CD4-positive, alpha-beta T cell treated with Interleukin-10 for 1 hour (primary cell): ENCODE data around the gene ZNF813.

ENCODE experiments used
- DNase-seq: peaks from one replicate; pipeline ENCODE4 v3.0.0-alpha.2; 2020

Gene ZNF813

GRCh38 chr19:53521373-53522202, 54.1 kb downstream of the ZNF813 start:
- DNase-seq, result no peak

DNA sequence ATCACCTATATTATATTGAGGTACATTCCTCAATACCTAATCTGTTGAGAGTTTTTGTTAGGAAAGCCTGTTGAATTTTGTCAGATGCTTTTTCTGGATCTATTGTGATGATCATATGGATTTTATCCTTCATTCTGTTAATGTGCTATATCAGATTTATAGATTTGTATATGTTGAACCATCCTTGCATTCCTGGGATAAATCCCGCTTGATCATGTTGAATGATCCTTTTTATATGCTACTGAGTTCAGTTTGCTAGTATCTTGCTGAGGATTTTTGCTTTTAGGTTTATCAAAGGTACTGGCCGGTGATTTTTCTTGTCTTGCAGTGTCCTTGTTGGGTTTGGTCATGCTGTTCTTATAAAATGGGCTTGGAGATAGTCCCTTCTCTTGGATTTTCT, 58.4 kb downstream of the ZNF813 start:
- DNase-seq, result no peak

GRCh38 chr19:53530622-53531021, 63.1 kb downstream of the ZNF813 start:
- no peak for DNase-seq

DNA sequence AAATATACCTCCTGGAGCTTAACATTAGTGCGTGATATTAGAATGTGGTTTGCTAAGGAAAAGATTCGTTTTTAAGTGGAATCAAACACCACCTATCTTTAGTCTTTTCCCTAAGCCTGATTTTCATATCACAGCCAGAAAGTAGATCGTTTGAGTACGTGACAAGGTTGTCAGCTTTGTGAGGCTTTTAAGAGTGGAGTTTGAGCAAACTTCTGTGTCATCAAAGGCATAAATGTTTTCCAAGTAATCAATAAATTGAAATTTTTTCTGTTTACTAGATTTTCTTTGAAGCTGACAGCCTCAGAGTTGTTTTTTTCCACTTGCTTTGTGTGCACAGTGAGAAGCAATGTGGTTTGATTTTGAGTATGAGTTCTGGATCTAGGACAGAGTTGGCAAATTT, 63.9 kb downstream of the ZNF813 start:
- DNase-seq, result no peak

DNA sequence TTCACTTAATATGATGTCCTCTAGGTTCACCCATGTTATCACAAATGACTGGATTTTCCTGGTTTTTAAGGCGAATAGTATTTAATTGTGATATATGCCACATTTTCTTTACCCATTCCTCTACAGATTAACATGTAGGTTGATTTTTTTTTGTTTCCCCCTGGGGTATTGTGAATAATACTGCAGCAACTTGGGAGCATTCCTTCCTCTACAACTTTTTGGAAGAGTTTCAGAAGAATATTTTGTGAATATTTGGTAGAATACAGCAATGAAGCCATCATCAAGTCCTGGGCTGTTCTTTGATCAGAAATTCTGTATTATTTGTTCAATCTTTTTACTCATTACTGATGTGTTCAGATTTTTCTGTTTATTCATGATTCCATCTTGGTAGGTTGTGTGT, 64.8 kb downstream of the ZNF813 start:
- DNase-seq, result no peak

DNA sequence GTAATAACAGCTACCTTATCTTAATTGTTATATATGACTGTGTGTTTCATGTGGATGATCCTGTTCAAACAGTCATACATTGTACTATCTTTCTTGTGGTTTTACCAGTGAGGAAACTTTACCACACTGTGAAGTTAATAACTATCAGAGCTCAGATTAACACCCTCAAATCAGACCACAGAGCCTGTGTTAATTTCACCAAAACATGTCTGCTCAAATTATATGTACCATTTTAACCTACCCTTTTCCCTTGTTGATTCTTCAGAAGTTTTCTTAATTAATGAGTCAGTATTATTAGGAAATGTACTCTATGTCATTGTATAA, 68.7 kb downstream of the ZNF813 start:
- DNase-seq, result no peak

DNA sequence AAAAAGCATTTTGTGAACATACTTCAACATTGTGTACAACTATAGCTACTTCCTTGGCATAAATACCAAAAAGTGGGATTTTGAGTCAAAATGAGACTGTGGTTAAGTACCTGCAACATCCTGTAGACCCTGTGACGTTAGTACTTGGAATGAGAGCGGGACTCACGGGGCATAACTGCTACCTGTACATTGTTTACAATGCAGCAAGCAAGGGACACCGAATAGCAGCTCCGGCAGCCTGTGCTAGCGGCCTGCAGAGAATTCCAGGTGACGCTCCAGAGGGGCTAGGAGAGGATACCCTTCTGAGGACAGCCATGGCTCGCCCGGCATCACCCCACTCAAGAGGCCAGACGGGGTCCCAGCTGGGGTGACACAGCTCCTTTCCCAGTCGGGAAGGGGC, 69.6 kb downstream of the ZNF813 start:
- peak; percentile 24 for DNase-seq

GRCh38 chr19:53537521-53538377, 70.2 kb downstream of the ZNF813 start, which contains the start of gene ZNF331:
TSS of gene ZNF331 (plus strand) at chr19:53538145. CDS start at chr19:53569377, 31,232 bp downstream.
- DNase-seq, result peak; percentile 92

DNA sequence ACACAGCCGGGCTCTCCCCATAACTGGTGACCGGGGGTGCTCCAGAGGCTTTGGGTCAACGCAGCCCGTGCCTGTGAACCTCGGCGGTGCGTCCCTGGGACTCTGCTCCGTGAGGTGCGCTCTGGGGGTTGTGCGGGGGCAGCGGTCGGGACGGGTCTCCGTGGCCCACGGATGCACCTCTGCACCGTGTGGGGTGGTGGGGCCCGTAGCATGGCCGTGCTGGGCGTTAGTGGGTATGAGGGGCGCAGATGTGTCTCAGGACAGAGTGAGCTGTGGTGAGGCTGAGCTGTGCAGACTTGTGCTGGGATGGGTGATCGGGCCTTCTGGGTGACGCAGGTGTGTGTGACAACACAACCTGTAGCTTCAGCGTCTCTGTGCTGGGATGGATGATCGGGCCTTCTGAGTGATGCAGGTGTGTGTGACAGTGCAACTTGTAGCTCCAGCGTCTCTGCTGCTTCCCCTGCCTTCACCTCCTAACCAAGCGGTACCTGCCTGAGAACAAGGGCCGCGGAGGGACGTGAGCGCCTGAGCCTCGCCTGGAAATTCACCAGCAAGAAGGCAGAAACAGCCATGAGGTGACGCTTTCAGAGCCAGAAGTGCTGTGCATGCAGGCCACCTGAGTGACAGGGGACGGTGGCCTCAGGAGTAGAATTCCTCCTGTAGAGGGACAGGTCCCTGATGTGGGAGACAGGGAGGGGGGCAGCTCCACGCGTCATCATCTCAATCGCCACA, 71.0 kb downstream of the ZNF813 start:
- DNase-seq, result peak; percentile 23

GRCh38 chr19:53540091-53540490, 72.6 kb downstream of the ZNF813 start:
- no peak for DNase-seq

DNA sequence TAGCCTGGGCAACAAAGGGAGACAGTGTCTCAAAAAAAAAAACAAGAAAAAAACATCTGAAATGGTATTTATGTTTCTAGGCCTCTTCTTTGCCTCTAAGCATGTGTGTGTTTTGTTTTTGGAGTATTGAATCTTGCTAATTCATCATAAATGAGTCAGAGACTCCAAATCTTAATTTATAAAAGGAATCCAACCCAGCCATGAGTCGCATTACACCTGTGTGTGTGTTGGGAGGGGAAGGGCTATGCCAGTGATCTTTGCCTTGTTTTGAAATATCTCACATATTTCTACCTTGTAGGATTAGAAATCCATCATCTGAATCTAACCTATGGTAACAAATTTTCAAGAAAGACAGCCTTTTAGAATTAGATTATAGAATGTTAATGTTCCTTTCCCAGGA, 74.4 kb downstream of the ZNF813 start:
- DNase-seq, result no peak

- DNase-seq, result no peak
These were observed 77.9 kb downstream of the ZNF813 start for GRCh38 chr19:53545271-53546065.
